Glutamatergic neuron (in vitro differentiated cells): ENCODE measurements around the gene TCERG1L. TPM values are rescaled to one million over a fixed set of nuclear protein-coding genes. Genes with fewer than 3 reads are reported as not detected.

ENCODE experiments used
- DNase-seq: peaks from one replicate; pipeline ENCODE4 v3.0.0; 2022
- H3K27ac Mint-ChIP-seq: one replicate; pipeline ENCODE4 v1.8.0; 2020; ENCODE audit warnings: mild to moderate bottlenecking, mixed read lengths, inconsistent platforms; ENCODE audit not compliant: unreplicated experiment
- H3K27me3 Mint-ChIP-seq: one replicate; pipeline ENCODE4 v1.8.0; 2020; ENCODE audit warnings: mild to moderate bottlenecking, moderate library complexity, mixed read lengths, inconsistent platforms; ENCODE audit not compliant: unreplicated experiment
- H3K36me3 Mint-ChIP-seq: one replicate; pipeline ENCODE4 v1.8.0; 2020; ENCODE audit warnings: mild to moderate bottlenecking, mixed read lengths, inconsistent platforms; ENCODE audit not compliant: unreplicated experiment
- H3K4me1 Mint-ChIP-seq: one replicate; pipeline ENCODE4 v1.8.0; 2020; ENCODE audit warnings: mild to moderate bottlenecking, low read depth, mixed read lengths, inconsistent platforms; ENCODE audit not compliant: unreplicated experiment
- H3K4me3 Mint-ChIP-seq: one replicate; pipeline ENCODE4 v1.8.0; 2020; ENCODE audit warnings: mild to moderate bottlenecking, mixed read lengths, inconsistent platforms; ENCODE audit not compliant: unreplicated experiment
- H3K9me3 Mint-ChIP-seq: one replicate; pipeline ENCODE4 v1.8.0; 2020; ENCODE audit warnings: mild to moderate bottlenecking, moderate library complexity, mixed read lengths, inconsistent platforms; ENCODE audit not compliant: unreplicated experiment
- total RNA-seq: library from RNA; stranded (reverse); fragmentation: NEBNext Ultra II Directional; extraction: Animal tissue kit (Norgen Biotek cat#: 25700); gene quantifications from one replicate; pipeline ENCODE4 v1.2.1, GENCODE V29; 2021; ENCODE audit not compliant: unreplicated experiment
- TF ChIP-seq, protein P1 (sequence below): fragments of 200-600 bp; sonication (generic); IDR thresholded peaks from one replicate; pipeline ENCODE4 v1.5.0; 2021; ENCODE audit not compliant: partially characterized antibody, unreplicated experiment

Gene TCERG1L
- total RNA-seq, 1 donor from 2014 or later: 2.2 TPM

GRCh38 chr10:131187926-131188325 is 123.6 kb downstream of the TCERG1L start:
- peaks cover 1% of the 10 kb centered on the region for H3K27me3 Mint-ChIP-seq

GRCh38 chr10:131187274-131187673 is 124.2 kb downstream of the TCERG1L start:
- Mint-ChIP-seq H3K27ac (no peak overlapping the region), H3K36me3 (peaks cover 10% of the 10 kb centered on the region), H3K4me3 (no peak overlapping the region), H3K4me1 (no peaks in the 10 kb centered on the region), H3K9me3 (peaks cover 2% of the 10 kb centered on the region), H3K27me3 (peaks cover 1% of the 10 kb centered on the region)
- no peak for DNase-seq
- TF ChIP-seq, protein P1, sequence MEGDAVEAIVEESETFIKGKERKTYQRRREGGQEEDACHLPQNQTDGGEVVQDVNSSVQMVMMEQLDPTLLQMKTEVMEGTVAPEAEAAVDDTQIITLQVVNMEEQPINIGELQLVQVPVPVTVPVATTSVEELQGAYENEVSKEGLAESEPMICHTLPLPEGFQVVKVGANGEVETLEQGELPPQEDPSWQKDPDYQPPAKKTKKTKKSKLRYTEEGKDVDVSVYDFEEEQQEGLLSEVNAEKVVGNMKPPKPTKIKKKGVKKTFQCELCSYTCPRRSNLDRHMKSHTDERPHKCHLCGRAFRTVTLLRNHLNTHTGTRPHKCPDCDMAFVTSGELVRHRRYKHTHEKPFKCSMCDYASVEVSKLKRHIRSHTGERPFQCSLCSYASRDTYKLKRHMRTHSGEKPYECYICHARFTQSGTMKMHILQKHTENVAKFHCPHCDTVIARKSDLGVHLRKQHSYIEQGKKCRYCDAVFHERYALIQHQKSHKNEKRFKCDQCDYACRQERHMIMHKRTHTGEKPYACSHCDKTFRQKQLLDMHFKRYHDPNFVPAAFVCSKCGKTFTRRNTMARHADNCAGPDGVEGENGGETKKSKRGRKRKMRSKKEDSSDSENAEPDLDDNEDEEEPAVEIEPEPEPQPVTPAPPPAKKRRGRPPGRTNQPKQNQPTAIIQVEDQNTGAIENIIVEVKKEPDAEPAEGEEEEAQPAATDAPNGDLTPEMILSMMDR: no peak

More at GRCh38 chr10:131187926-131188325, 123.6 kb downstream of the TCERG1L start:
- Mint-ChIP-seq H3K4me3 (no peak overlapping the region), H3K9me3 (peaks cover 2% of the 10 kb centered on the region), H3K36me3 (peaks cover 14% of the 10 kb centered on the region), H3K27ac (no peak overlapping the region), H3K4me1 (no peaks in the 10 kb centered on the region)
- no peak for DNase-seq
- TF ChIP-seq, protein P1: no peak

DNA sequence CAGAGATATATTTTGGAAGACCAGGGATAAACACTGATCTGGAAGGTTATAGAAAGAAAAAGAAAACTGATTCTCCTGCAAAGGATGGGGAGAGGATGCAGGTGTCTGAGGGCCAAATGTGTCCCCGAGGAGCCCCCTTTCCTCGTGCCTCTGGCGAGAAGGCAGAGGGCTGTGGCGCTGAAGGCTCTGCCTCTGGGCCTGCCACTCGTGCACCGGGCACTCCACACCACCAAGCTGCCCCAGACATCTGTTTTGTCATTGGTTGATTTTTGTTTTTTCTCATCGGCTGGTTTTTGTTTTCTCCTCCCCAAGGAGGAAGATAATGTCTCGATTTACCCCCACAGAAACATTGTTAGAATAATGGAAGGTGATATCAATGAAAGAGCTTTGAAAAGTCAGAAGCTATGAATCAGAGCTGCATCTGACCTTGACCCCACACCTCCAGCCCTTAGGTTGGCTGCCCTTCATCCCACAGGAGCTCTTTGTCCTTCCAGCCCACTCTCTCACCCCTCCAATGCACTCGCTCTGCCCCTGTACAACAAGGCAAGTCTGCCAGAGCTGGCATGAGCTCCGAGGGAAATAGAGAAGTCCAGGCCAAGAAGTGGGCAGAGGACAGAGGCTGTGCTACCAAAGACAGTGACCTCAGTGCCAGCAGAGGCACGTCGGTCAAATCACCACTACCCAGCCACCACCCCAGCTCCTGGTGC is 124.8 kb downstream of the TCERG1L start:
- Mint-ChIP-seq H3K4me3 (no peak overlapping the region), H3K27ac (no peak overlapping the region), H3K9me3 (peaks cover 4% of the 10 kb centered on the region), H3K27me3 (peaks cover 1% of the 10 kb centered on the region), H3K36me3 (peaks cover 7% of the 10 kb centered on the region), H3K4me1 (no peaks in the 10 kb centered on the region)
- no peak for DNase-seq
- TF ChIP-seq, protein P1: no peak

DNA sequence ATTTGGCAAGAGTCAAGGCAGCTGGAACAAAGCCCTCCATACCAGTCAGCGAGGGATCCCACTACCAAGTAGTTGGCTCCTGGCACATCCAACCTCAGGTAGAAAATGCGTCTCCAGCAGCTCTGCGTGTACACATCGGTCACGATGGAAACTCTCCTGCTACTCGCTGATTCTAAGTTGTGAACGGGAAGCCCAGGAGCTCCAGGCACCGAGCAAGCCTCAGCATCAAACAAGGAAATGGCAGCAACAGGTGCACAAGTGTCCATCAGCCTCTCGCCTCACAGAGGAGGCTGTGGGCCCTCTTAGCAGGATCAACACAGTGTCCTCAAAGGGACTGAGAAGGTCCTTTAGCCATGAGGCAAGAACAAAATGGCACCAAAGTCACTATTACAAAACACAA is 127.0 kb downstream of the TCERG1L start:
- DNase-seq: no peak
- Mint-ChIP-seq H3K27me3 (peaks cover 1% of the 10 kb centered on the region), H3K36me3 (peaks cover 7% of the 10 kb centered on the region), H3K4me1 (no peaks in the 10 kb centered on the region), H3K27ac (no peak overlapping the region), H3K4me3 (no peak overlapping the region), H3K9me3 (peaks cover 6% of the 10 kb centered on the region)
- TF ChIP-seq, protein P1: no peak

GRCh38 chr10:131183546-131184045 is 127.9 kb downstream of the TCERG1L start:
- Mint-ChIP-seq H3K4me1 (no peaks in the 10 kb centered on the region), H3K27me3 (peaks cover 1% of the 10 kb centered on the region), H3K27ac (no peak overlapping the region), H3K4me3 (no peak overlapping the region), H3K36me3 (peaks cover 7% of the 10 kb centered on the region), H3K9me3 (peaks cover 7% of the 10 kb centered on the region)
- no peak for DNase-seq
- TF ChIP-seq, protein P1: no peak
